Measurements from ENCODE around the gene ACADSB.

Gene ACADSB

DNA sequence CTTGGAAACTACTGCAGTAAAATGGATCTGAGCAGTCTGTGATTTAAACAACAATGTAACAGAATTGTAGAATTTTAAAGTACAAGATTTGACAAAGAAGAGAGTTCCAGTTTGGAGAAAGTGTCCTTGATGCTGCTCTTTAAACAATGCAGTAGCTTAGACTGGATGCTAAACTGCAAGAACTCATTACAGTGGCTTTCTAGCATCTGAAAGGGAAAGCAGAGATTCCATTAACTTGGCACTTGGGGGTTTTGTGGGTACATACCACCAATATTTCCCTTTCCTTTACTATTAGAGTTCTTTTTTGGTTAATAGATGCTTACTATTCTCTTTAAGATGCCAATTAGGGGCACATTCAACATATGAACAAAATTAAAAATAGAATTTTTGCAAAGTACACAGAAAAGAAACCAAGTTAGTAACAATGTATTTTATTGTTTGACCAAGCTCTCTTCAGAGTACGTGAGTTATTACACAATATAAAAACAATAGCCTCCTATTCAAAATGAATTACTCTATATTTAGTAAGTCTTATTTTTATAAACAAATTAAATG, 16.7 kb upstream of the ACADSB start:
- Mint-ChIP-seq H3K36me3 (ENCODE audit: low read depth) (peaks cover 61% of the 10 kb centered on the region), H3K27me3 (no peaks in the 10 kb centered on the region), H3K4me1 (ENCODE audit: low read depth) (no peaks in the 10 kb centered on the region), H3K4me3 (no peak overlapping the region), H3K9me3 (no peaks in the 10 kb centered on the region), H3K27ac (no peak overlapping the region)
- intact Hi-C loops (cut with micrococcal nuclease) = no loop called here

DNA sequence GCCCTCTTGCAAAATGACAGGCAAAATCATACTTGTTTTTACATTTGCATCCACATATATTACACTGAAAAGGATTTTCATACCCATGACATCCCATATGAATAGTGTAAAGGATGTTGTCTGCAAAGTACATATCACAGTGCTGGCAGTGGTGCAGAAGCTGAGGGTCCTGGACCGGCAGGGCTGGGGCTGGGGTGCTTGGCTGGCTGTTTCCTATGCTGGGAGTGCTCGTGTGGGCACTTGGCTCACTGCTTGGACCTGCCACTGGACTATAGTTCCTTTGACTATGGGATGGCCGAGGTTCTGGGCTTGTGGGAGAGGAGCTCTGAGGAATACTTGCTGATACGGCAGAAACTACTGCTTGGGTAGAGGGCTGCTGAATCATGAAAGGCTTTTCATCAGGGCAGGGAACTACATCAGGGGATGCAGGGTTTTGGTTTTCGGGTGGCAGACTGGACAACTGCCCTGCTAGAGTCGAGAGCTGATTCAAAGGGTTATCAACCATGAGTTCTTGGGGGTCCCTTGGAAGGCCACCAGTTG, 14.9 kb upstream of the ACADSB start:
- Mint-ChIP-seq H3K27me3 (no peaks in the 10 kb centered on the region), H3K4me1 (ENCODE audit: low read depth) (no peaks in the 10 kb centered on the region), H3K36me3 (ENCODE audit: low read depth) (peaks cover 70% of the 10 kb centered on the region), H3K4me3 (no peak overlapping the region), H3K27ac (no peak overlapping the region), H3K9me3 (no peaks in the 10 kb centered on the region)
- intact Hi-C loops (cut with micrococcal nuclease) = no loop called here

DNA sequence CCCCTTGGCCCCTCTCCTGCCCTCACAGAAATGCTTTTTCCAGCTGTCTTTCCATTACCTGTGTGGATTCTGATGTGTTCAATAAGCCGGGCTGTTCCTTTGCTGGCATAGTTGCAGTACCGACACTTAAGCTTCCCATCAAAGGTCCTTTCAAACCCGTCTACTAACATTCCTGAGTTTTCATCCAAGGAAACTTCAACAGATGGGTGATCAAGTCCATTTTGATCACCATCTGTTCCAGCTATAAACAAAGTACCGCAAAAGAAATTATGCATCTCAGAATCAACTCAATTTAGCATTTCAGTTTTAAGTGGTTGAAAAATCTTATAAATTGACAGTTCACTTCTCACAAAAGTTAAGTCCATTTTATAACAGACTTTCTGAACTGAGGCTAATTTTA, 12.9 kb upstream of the ACADSB start:
- no peaks in the 10 kb centered on the region for H3K9me3 Mint-ChIP-seq
- peaks cover 4% of the 10 kb centered on the region for H3K4me1 Mint-ChIP-seq (ENCODE audit: low read depth)
- peaks cover 61% of the 10 kb centered on the region for H3K36me3 Mint-ChIP-seq (ENCODE audit: low read depth)
- no peak overlapping the region for H3K4me3 Mint-ChIP-seq
- H3K27ac Mint-ChIP-seq = no peak overlapping the region
- no peaks in the 10 kb centered on the region for H3K27me3 Mint-ChIP-seq
- intact Hi-C loops (cut with micrococcal nuclease) = no loop called here

DNA sequence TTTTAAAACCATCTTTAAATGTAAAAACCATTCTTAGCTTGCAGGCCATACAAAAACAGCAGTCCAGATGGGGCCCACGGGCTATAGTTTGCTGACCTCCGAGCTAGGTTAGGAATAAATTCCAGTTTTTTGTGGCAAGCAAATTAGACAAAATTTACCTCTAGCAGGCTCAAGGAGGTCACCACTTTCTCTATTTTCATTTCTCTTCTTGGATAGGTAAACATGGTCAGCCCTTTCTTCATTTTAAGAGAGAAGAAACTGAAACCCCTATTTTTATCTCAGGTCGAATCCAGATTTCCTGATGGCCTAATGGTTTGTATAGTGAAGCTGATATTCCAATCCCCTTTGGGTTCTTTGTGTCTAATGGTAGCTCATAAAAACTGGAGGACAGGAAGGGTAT, 10.9 kb upstream of the ACADSB start:
- H3K27me3 Mint-ChIP-seq = no peaks in the 10 kb centered on the region
- peaks cover 63% of the 10 kb centered on the region for H3K36me3 Mint-ChIP-seq (ENCODE audit: low read depth)

DNA sequence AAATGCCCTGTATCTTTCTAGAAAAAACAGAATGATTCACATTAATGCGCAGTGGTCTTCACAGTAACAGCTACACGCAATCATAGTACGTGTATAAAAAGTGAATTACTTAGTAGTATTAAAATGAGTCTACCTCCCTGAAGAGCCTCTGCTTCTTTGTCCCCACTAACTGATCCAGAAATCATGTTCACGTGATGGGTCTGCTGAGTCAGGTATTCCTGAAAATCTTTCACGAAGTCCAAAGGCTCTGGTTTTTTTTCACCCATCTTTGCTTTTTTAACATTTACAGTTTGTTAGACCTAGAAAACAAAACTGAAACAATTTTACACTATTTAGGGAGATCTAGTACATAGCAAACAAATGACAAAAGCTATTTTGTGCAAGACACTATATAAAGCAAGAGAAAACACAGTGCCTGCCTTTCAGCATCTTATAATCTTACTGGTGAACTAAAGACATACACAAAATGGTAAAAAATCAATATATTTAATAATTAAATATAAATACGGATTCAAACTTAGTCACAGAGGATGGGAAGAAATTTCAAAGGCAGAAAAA, 10.4 kb upstream of the ACADSB start:
- intact Hi-C loops (cut with micrococcal nuclease) = no loop called here
- Mint-ChIP-seq H3K9me3 (no peaks in the 10 kb centered on the region), H3K27ac (no peak overlapping the region), H3K4me3 (no peak overlapping the region), H3K27me3 (no peaks in the 10 kb centered on the region), H3K4me1 (ENCODE audit: low read depth) (peaks cover 9% of the 10 kb centered on the region), H3K36me3 (ENCODE audit: low read depth) (peaks cover 62% of the 10 kb centered on the region)

More for the DNA sequence above, 10.9 kb upstream of the ACADSB start:
- no peak overlapping the region for H3K27ac Mint-ChIP-seq
- H3K4me1 Mint-ChIP-seq (ENCODE audit: low read depth) = peaks cover 9% of the 10 kb centered on the region
- intact Hi-C loops (cut with micrococcal nuclease) = no loop called here
- no peaks in the 10 kb centered on the region for H3K9me3 Mint-ChIP-seq
- H3K4me3 Mint-ChIP-seq = no peak overlapping the region

DNA sequence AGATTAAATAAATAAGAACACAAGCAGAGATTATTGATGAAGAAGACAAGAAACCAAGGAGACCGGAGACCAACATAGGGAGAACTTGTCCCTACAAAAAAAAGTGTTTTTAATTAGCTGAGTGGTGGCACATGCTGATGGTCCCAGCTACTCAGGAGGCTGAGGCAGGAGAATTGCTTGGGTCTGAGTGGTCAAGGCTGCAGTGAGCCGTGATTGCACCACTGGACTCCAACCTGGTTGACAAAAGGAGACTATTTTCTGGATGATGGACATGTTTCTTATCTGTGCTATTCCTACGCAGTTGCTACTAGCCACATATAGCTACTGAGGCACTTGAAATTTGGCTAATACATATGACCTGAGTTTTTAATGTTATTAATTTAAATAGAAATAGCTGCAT, 9.9 kb upstream of the ACADSB start:
- Mint-ChIP-seq H3K36me3 (ENCODE audit: low read depth) (peaks cover 58% of the 10 kb centered on the region), H3K4me1 (ENCODE audit: low read depth) (peaks cover 9% of the 10 kb centered on the region), H3K27me3 (no peaks in the 10 kb centered on the region), H3K4me3 (no peak overlapping the region), H3K27ac (no peak overlapping the region), H3K9me3 (no peaks in the 10 kb centered on the region)
- intact Hi-C loops (cut with micrococcal nuclease) = no loop called here

DNA sequence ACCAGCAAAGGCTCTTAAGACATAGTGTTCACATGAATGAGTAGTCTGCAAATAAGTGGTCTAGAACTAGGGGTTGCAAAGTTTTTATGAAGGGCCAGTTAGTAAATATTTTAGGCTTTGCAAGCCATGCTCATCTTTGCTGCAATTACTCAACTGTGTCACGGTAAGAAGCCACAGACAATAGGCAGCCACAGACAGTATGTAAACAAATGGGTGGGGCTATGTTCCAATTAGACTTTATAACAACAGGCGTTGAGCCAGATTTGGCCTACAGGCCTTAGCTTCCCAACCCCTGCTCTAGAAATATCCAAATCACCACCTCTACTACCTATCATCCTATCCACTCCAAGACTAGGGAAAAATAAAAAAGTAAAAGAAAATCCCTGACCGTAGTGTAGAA, 9.5 kb upstream of the ACADSB start:
- H3K27ac Mint-ChIP-seq = no peak overlapping the region
- peaks cover 9% of the 10 kb centered on the region for H3K4me1 Mint-ChIP-seq (ENCODE audit: low read depth)
- intact Hi-C loops (cut with micrococcal nuclease) = no loop called here
- no peak overlapping the region for H3K4me3 Mint-ChIP-seq
- H3K9me3 Mint-ChIP-seq = no peaks in the 10 kb centered on the region
- peaks cover 54% of the 10 kb centered on the region for H3K36me3 Mint-ChIP-seq (ENCODE audit: low read depth)
- H3K27me3 Mint-ChIP-seq = no peaks in the 10 kb centered on the region

DNA sequence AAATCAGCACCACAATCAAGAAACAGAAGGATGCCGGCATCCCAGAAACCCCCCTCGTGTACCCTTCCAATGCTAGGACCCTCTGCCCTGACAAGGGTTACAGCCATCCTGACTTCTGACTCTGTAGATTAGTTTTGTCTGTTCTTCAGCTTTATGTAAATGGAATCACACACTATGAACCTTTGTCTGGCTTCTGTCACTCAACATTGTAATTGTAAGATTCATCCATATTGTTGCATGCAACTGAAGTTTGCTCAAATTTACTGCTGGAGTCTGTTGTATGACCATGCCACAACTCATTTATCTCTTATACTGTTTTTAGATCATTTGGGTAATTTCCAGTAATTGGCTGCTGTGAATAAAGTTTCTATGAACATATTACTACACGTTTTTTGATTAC, 8.7 kb upstream of the ACADSB start:
- Mint-ChIP-seq H3K27ac (no peak overlapping the region), H3K27me3 (no peaks in the 10 kb centered on the region), H3K36me3 (ENCODE audit: low read depth) (peaks cover 46% of the 10 kb centered on the region), H3K4me1 (ENCODE audit: low read depth) (peaks cover 9% of the 10 kb centered on the region), H3K4me3 (no peak overlapping the region), H3K9me3 (no peaks in the 10 kb centered on the region)
- intact Hi-C loops (cut with micrococcal nuclease) = no loop called here

DNA sequence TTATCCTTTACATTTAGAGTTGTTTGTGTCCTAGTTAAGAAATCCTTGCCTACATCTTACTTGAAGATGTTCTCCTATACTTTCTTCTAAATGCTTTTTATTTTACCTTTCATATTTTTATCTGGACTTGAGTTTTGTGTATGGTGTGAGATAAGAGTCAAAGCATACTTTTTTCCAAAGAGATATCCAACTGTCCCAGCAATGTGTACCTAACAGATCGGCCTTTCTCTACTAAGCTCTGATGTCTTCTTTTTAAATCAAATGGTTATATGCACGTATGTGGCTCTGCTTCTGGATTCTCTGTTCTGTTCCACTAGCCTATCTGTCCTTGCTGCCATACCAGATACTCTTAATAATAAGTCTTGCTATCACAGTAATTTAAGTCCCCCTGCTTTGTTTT, 7.4 kb upstream of the ACADSB start:
- intact Hi-C loops (cut with micrococcal nuclease) = no loop called here
- Mint-ChIP-seq H3K4me3 (no peak overlapping the region), H3K27me3 (no peaks in the 10 kb centered on the region), H3K36me3 (ENCODE audit: low read depth) (peaks cover 34% of the 10 kb centered on the region), H3K9me3 (no peaks in the 10 kb centered on the region), H3K4me1 (ENCODE audit: low read depth) (peaks cover 14% of the 10 kb centered on the region), H3K27ac (no peak overlapping the region)

DNA sequence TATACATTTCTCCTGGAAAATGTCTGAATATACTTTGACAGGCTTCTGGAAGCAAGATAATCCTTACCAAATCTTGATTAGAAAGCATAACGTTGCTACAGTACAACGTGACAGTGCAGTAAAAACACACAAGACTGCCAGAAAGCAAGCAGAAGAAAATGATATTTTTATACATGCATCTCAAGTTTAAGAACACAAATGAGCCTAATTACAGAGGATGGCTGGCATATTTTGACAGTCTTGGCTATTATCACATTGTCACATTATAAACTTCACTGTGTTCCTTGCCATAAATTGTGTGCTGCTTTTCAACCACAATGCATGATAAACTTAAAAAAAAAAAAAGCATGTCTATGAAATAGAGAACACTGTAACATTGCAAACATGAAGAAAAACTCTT, 4.5 kb upstream of the ACADSB start:
- Mint-ChIP-seq H3K4me3 (no peak overlapping the region), H3K9me3 (no peaks in the 10 kb centered on the region), H3K36me3 (ENCODE audit: low read depth) (peaks cover 25% of the 10 kb centered on the region), H3K4me1 (ENCODE audit: low read depth) (peaks cover 35% of the 10 kb centered on the region), H3K27ac (no peak overlapping the region), H3K27me3 (peaks cover 1% of the 10 kb centered on the region)
- intact Hi-C loops (cut with micrococcal nuclease) = no loop called here

DNA sequence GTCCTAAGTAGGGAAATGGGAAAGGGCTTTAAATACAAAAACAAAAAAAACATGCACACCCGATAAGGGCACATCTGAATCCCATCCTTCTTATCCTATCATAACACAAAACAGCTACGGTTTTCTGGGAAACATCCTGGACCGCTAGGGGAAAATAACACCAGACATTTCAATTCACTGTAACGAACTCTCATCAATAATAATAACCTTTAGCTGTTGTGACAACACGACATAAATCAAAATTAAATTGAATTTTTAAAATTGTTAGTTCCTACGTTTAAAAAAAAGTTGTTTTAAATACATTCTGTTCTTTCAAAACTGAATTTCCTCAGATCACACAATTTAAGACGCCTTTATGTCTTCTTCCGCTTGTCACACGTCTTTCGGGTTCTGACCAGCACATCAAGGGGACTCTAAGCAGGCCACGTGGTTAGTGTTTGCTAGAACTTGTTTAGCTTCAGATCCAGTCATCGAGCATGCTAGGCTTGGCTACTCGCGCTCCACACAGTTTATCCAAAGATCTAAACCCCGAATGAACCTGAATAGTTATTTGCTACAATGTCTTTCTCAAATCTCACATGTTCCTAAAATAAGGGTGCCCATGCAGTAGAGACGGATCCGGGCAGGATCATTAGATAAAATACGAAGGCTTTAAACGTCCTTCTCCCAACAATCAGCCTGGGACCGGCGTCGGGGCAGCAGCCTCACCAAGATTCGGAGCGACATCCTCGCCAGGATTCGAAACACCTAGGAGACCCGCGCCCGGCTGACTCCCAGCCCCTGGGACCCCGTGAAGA, 1.1 kb upstream of the ACADSB start:
- intact Hi-C loops (cut with micrococcal nuclease) = loop anchor here (1.0 to 2.0 kb wide), 3 partner anchors 27 to 147 kb away; partner anchors contain the start of genes BUB3, C10orf88 and PSTK
- H3K4me1 Mint-ChIP-seq (ENCODE audit: low read depth) = peaks cover 32% of the 10 kb centered on the region

DNA sequence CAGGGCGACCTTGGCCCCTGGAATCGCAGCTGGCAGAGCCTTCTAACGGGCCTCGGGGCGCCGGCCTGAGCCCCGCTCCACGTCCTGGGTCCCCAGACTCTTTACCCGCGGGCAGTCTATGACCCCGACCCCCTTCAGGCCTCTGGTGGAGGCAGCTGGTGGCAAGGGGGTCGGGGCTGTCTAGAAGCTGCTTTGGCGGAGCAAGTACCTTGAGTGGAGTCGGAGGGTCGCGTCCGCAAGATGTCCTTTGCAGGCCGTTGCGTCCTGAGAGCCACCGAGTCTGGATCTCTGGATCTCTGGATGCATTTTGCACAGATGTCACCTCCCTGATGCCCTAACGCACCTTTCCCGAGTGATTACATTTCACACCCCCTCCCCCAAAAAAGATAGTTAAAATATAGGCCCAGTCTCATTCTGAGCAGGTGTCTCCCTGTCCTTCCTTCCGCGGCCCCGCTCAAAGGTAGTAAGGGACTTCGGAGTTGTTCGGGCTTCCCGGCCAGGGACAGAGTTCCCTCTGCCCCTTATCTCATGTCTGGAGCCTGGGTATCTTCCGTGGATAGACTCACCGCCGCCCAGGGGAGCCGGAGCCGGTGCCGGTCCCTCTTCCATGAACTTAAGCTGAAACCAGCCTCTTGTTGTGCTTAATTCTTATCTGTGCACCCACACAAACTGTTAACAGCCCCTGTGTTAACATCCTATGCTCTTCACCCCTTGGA, 457 bp downstream of the ACADSB start:
- H3K4me1 Mint-ChIP-seq (ENCODE audit: low read depth) = peaks cover 32% of the 10 kb centered on the region

More for the DNA sequence above, 1.1 kb upstream of the ACADSB start:
- Mint-ChIP-seq H3K27ac (peak overlapping the region; percentile 99), H3K36me3 (ENCODE audit: low read depth) (peaks cover 21% of the 10 kb centered on the region), H3K27me3 (peaks cover 3% of the 10 kb centered on the region), H3K4me3 (peak overlapping the region; percentile 100), H3K9me3 (no peaks in the 10 kb centered on the region)

DNA sequence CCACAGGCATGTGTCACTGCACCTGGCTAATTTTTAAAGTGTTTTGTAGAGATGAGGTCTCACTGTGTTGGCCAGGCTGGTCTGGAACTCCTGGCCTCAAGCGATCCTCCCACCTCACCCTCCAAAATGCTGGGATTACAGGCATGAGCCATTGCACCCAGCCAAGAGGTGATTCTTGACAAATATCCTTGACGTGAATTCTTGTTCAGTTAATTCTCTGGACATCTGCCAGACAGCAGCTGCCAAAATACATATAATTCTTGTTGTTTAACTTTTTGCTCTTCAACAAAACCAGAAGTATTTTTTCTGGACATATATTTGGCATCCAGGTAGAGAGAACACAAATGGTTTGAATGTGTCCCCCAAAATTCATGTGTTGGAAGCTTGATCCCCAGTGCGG, 3.2 kb downstream of the ACADSB start:
- intact Hi-C loops (cut with micrococcal nuclease) = no loop called here
- H3K27ac Mint-ChIP-seq = no peak overlapping the region
- H3K4me3 Mint-ChIP-seq = no peak overlapping the region
- H3K9me3 Mint-ChIP-seq = no peaks in the 10 kb centered on the region
- H3K27me3 Mint-ChIP-seq = peaks cover 3% of the 10 kb centered on the region
- peaks cover 27% of the 10 kb centered on the region for H3K36me3 Mint-ChIP-seq (ENCODE audit: low read depth)
- peaks cover 21% of the 10 kb centered on the region for H3K4me1 Mint-ChIP-seq (ENCODE audit: low read depth)

More for the DNA sequence above, 457 bp downstream of the ACADSB start:
- intact Hi-C loops (cut with micrococcal nuclease) = loop anchor here (2.0 kb wide), 1 partner anchor 146 kb away; the partner anchor contains the start of gene BUB3
- Mint-ChIP-seq H3K27me3 (peaks cover 3% of the 10 kb centered on the region), H3K4me3 (peak overlapping the region; percentile 100), H3K9me3 (no peaks in the 10 kb centered on the region), H3K27ac (peak overlapping the region; percentile 99), H3K36me3 (ENCODE audit: low read depth) (peaks cover 27% of the 10 kb centered on the region)

Data from dendritic cell treated with granulocyte-macrophage colony-stimulating factor and Interleukin-4, amounts not matched to agents 40 ng/mL and 50 ng/mL, for 4 days (primary cell).